ENCODE data around the gene TSKS.

- TF ChIP-seq CTCF (IDR thresholded peaks at IDR 0.05), result no peak
- TF ChIP-seq ATF1 (CRISPR knock-in tag; IDR thresholded peaks at IDR 0.05), result no peak
- no peak for TF ChIP-seq MLX (CRISPR knock-in tag; IDR thresholded peaks at IDR 0.05)
- no peak for TF ChIP-seq GABPB1 (CRISPR knock-in tag; IDR thresholded peaks at IDR 0.05)
- no peak for TF ChIP-seq SP1 (CRISPR knock-in tag; conservative IDR thresholded peaks at IDR 0.05)
- TF ChIP-seq JUN (CRISPR knock-in tag; IDR thresholded peaks at IDR 0.05), result no peak
- no peak for TF ChIP-seq MAX (CRISPR knock-in tag; IDR thresholded peaks at IDR 0.05)
- TF ChIP-seq RELA (CRISPR knock-in tag; IDR thresholded peaks at IDR 0.05; ENCODE audit: borderline replicate concordance), result no peak
Observed at GRCh38 chr19:49763230-49763629, at the start of gene TSKS.

Data from WTC11 (cell line).